ENCODE measurements around the gene ZNF488. TPM values are rescaled to one million over a fixed set of nuclear protein-coding genes. Genes with fewer than 3 reads are reported as not detected.
A peak's percentile ranks its signal among the peaks of the same experiment; 100 is the strongest.

ZNF488 gene
- total and polyA plus RNA-seq, 9 donors = 0.15 to 0.57 (median 0.25) TPM

GRCh38 chr10:47332946-47333345, 51.1 kb downstream of the ZNF488 start:
- no peaks in the 10 kb centered on the region for H3K9me3 ChIP-seq
- intact Hi-C loops (cut with DNase I) = no loop called here
- H3K36me3 ChIP-seq = no peaks in the 10 kb centered on the region
- H3K4me1 ChIP-seq (ENCODE audit: insufficient read depth) = no peaks in the 10 kb centered on the region
- H3K27ac ChIP-seq = no peak overlapping the region
- TF ChIP-seq EP300 (IDR thresholded peaks at IDR 0.05) (no peak), POLR2A (IDR thresholded peaks at IDR 0.05) (no peak), CTCF (IDR thresholded peaks at IDR 0.05) (no peak)
- no peak overlapping the region for H3K4me3 ChIP-seq
- 66 to 83% (median 74%) methylated on average over 3 of the region's 3 CpGs for WGBS, 3 donors
- no peak for DNase-seq
- no peaks in the 10 kb centered on the region for H3K27me3 ChIP-seq

GRCh38 chr10:47332371-47332770, 51.7 kb downstream of the ZNF488 start:
- no peak for DNase-seq

GRCh38 chr10:47331954-47332353, 52.1 kb downstream of the ZNF488 start:
- no peak overlapping the region for H3K4me3 ChIP-seq
- H3K36me3 ChIP-seq = no peaks in the 10 kb centered on the region
- intact Hi-C loops (cut with DNase I) = no loop called here
- 46 to 63% (median 48%) methylated on average over 7 of the region's 7 CpGs for WGBS, 3 donors
- H3K4me1 ChIP-seq (ENCODE audit: insufficient read depth) = no peaks in the 10 kb centered on the region
- H3K9me3 ChIP-seq = no peaks in the 10 kb centered on the region
- H3K27me3 ChIP-seq = no peaks in the 10 kb centered on the region
- DNase-seq = no peak
- TF ChIP-seq POLR2A (IDR thresholded peaks at IDR 0.05) (no peak), CTCF (IDR thresholded peaks at IDR 0.05) (no peak), EP300 (IDR thresholded peaks at IDR 0.05) (no peak)
- no peak overlapping the region for H3K27ac ChIP-seq

More at GRCh38 chr10:47332371-47332770, 51.7 kb downstream of the ZNF488 start:
- Histone ChIP-seq H3K36me3 (no peaks in the 10 kb centered on the region), H3K27me3 (no peaks in the 10 kb centered on the region), H3K27ac (no peak overlapping the region), H3K9me3 (no peaks in the 10 kb centered on the region), H3K4me1 (ENCODE audit: insufficient read depth) (no peaks in the 10 kb centered on the region), H3K4me3 (no peak overlapping the region)
- intact Hi-C loops (cut with DNase I) = no loop called here
- TF ChIP-seq POLR2A (IDR thresholded peaks at IDR 0.05) (no peak), CTCF (IDR thresholded peaks at IDR 0.05) (no peak), EP300 (IDR thresholded peaks at IDR 0.05) (no peak)
- WGBS, 3 donors = 54 to 64% (median 54%) methylated on average over 3 of the region's 3 CpGs

GRCh38 chr10:47331491-47331890, 52.6 kb downstream of the ZNF488 start:
- H3K4me3 ChIP-seq = no peak overlapping the region
- peak in 1 of 5 donors; percentile 2 for DNase-seq
- intact Hi-C loops (cut with DNase I) = no loop called here
- H3K27ac ChIP-seq = no peak overlapping the region
- TF ChIP-seq CTCF (IDR thresholded peaks at IDR 0.05) (no peak), EP300 (IDR thresholded peaks at IDR 0.05) (no peak), POLR2A (IDR thresholded peaks at IDR 0.05) (no peak)
- 92 to 95% (median 93%) methylated on average over 9 of the region's 9 CpGs for WGBS, 3 donors
- no peaks in the 10 kb centered on the region for H3K36me3 ChIP-seq
- no peaks in the 10 kb centered on the region for H3K4me1 ChIP-seq (ENCODE audit: insufficient read depth)
- no peaks in the 10 kb centered on the region for H3K9me3 ChIP-seq
- H3K27me3 ChIP-seq = no peaks in the 10 kb centered on the region

Measured in ovary (tissue), 9 donors.